Activated naive CD4-positive, alpha-beta T cell treated with anti-CD3 and anti-CD28 coated beads for 36 hours (primary cell): ENCODE data around the gene PPP1R14B. TPM values are rescaled to one million over a fixed set of nuclear protein-coding genes. Genes with fewer than 3 reads are reported as not detected.

ENCODE experiments used
- CTCF ChIA-PET: fragments of 350-600 bp; sonication (Branson Sonifier 250); formaldehyde crosslinking; loops from one replicate; lab custom pipeline; 2021; ENCODE audit warnings: antibody characterized with exemption; lab: Charles Lee
- DNase-seq: peaks from one replicate; pipeline ENCODE4 v3.0.0-alpha.2; 2020
- H3K27ac Mint-ChIP-seq: one replicate; pipeline ENCODE4 v1.8.0; 2021; ENCODE audit warnings: mild to moderate bottlenecking, mixed read lengths
- H3K27me3 Mint-ChIP-seq: one replicate; pipeline ENCODE4 v1.8.0; 2021; ENCODE audit warnings: low read depth, mixed read lengths
- H3K36me3 Mint-ChIP-seq: one replicate; pipeline ENCODE4 v1.8.0; 2021; ENCODE audit warnings: low read depth, mixed read lengths
- H3K4me1 Mint-ChIP-seq: one replicate; pipeline ENCODE4 v1.8.0; 2021; ENCODE audit warnings: low read depth, mixed read lengths
- H3K4me3 Mint-ChIP-seq: one replicate; pipeline ENCODE4 v1.8.0; 2021; ENCODE audit warnings: mild to moderate bottlenecking, moderate library complexity, mixed read lengths
- H3K9me3 Mint-ChIP-seq: one replicate; pipeline ENCODE4 v1.8.0; 2021; ENCODE audit warnings: mixed read lengths
- intact Hi-C: fragments of 100-400 bp; cut with micrococcal nuclease; formaldehyde crosslinking; loops from one replicate; pipeline ENCODE4 v1.15.1; 2023
- total RNA-seq, 2 experiments: library from RNA; stranded (reverse); gene quantifications; one replicate each; pipeline ENCODE4 v1.2.3, GENCODE V29; 2021

The PPP1R14B gene
- total RNA-seq, 2 experiments from 2014 or later: 216 to 227 TPM

DNA sequence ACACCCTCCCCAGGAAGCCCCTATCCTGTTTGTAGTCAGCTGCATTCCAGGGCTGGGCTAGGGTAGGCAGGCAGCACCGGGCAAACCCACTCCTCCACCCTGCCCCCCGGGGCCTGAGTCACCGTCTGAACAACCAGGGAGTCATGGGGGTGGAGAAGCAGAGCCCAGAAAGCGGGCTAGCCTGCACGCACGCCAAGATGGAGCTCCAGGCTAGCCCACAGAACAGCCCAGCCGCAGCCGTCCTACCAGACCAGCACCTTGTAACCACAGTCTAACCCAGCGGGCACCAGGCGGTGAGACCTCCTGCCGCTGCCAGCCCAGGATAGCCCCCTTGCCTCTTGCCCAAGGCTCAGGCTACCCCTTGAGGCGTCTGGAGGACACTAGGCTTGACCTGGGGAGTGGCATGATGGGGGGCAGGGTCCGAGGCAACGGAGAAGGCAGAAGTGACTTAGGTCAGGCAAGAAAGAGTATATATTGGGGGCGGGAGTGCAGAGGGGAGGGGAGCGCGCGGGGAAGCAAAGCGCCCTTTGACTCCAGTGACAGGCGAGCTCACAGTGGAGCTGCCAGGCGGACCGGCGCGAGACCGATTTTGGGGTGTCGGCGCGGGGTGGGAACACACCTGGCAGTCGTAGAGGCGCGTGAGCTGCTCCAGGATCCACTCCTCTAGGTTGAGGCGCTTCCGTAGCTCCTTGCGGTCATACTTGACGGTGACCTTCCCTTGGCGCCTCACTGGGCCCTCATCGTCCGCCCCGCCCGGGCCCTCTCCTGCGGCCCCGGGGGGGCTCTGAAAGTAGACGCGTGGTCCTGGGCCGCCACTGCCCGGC lies 734 bp downstream of the PPP1R14B start:
- H3K4me3 Mint-ChIP-seq: peak overlapping the region; percentile 95
- peak; percentile 91 for DNase-seq
- no peaks in the 10 kb centered on the region for H3K9me3 Mint-ChIP-seq
- CTCF ChIA-PET: interaction anchor here (1.1 to 1.9 kb wide), 4 partner anchors 26 to 58 kb away, joined by 4 to 6 read pairs (median 5); partner anchors contain the start of gene CATSPERZ
- peaks cover 14% of the 10 kb centered on the region for H3K36me3 Mint-ChIP-seq
- intact Hi-C loops: loop anchor here (1.0 to 10.0 kb wide), 7 partner anchors 15 to 839 kb away; partner anchors contain the start of genes BAD, CDCA5, DNAJC4 and ESRRA
- H3K27me3 Mint-ChIP-seq: no peaks in the 10 kb centered on the region
- H3K4me1 Mint-ChIP-seq: peaks cover 25% of the 10 kb centered on the region
- H3K27ac Mint-ChIP-seq: peak overlapping the region; percentile 91

DNA sequence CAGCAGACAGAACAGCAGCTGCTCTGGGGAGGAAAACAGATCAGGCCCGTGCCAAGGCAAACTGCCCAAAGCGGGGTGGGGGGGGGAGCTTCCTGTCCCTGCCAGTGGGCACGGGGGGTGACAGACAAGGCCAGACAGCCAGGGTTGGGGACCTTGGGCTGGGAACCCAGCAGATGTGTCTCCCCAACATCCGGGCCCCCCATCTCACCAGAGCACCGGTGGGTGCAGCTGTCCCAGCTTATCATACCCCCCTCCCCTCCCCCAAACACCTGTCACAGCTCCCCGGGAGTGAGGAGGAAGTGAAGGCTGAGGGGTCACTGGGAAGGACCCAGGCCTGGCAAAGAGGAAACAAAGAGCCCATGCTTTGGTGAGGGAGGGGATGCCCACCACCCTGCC lies 1.3 kb downstream of the PPP1R14B start:
- CTCF ChIA-PET: interaction anchor here (0.8 to 1.9 kb wide), 4 partner anchors 27 to 59 kb away, joined by 3 to 6 read pairs (median 4); no protein-coding TSS in a partner anchor
- no peaks in the 10 kb centered on the region for H3K27me3 Mint-ChIP-seq
- H3K9me3 Mint-ChIP-seq: no peaks in the 10 kb centered on the region
- peak overlapping the region; percentile 95 for H3K4me3 Mint-ChIP-seq
- intact Hi-C loops: loop anchor here (10.0 kb wide), 1 partner anchor 839 kb away; the partner anchor contains the start of genes CDCA5 and ZFPL1
- H3K27ac Mint-ChIP-seq: peak overlapping the region; percentile 91
- H3K4me1 Mint-ChIP-seq: peaks cover 23% of the 10 kb centered on the region
- H3K36me3 Mint-ChIP-seq: peaks cover 15% of the 10 kb centered on the region
- DNase-seq: peak; percentile 55

DNA sequence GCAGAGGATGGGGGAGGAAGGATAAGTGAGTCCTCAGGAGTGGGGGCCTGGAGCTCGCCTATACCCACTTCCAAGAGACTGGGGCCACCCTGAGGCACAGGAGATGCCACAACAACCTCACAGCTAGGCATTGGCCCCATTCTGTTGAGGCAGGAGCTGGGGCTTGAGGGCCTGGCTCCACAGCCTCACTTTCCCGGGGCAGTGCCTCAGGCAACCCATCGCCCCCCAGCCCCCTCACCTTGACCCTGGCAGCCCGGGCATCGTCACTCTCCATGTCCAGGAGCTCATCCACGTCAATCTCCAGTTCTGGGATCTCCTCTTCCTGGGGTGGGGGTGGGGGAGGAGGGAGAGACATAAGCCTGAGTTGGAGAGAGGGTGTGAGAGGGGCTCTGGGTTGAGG lies 1.8 kb downstream of the PPP1R14B start:
- CTCF ChIA-PET: interaction anchor here (0.8 to 1.9 kb wide), 3 partner anchors 27 to 59 kb away, joined by 3 to 6 read pairs (median 4); no protein-coding TSS in a partner anchor
- H3K4me1 Mint-ChIP-seq: peaks cover 25% of the 10 kb centered on the region
- intact Hi-C loops: loop anchor here (5.0 to 10.0 kb wide), 2 partner anchors 632 to 840 kb away; partner anchors contain the start of genes CDCA5, EHD1 and ZFPL1
- peak overlapping the region; percentile 95 for H3K4me3 Mint-ChIP-seq
- H3K27ac Mint-ChIP-seq: peak overlapping the region; percentile 91
- no peaks in the 10 kb centered on the region for H3K27me3 Mint-ChIP-seq
- no peak for DNase-seq
- H3K9me3 Mint-ChIP-seq: no peaks in the 10 kb centered on the region
- peaks cover 18% of the 10 kb centered on the region for H3K36me3 Mint-ChIP-seq

DNA sequence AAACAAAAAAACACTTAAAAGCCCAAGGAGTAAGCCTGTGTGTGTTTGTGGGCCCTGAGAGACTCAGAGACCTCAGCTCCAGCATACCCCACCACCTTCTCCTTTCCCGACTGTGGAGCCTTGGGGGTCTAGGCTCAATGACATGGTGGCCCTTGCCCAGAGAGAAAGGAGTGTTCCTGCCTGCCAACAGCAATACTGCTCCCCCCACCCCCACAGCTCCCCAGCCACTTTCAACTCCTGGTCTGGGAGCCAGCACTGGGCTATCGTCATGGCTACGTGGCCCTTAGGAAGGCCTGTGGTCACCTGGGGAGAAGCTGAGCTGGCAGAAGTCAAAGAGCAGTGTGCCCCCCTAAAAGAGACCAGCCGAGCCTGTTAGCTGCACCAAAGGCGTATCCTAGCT lies 2.6 kb downstream of the PPP1R14B start:
- H3K4me3 Mint-ChIP-seq: peak overlapping the region; percentile 6
- intact Hi-C loops: loop anchor here (5.0 to 10.0 kb wide), 2 partner anchors 633 to 841 kb away; partner anchors contain the start of genes CDCA5, EHD1 and ZFPL1
- H3K36me3 Mint-ChIP-seq: peaks cover 21% of the 10 kb centered on the region
- H3K4me1 Mint-ChIP-seq: peaks cover 29% of the 10 kb centered on the region
- peak overlapping the region; percentile 71 for H3K27ac Mint-ChIP-seq
- no peaks in the 10 kb centered on the region for H3K9me3 Mint-ChIP-seq
- DNase-seq: no peak
- CTCF ChIA-PET: interaction anchor here (1.6 to 1.8 kb wide), 3 partner anchors 39 to 60 kb away, joined by 5 to 7 read pairs (median 6); partner anchors contain the start of gene CATSPERZ
- no peaks in the 10 kb centered on the region for H3K27me3 Mint-ChIP-seq

DNA sequence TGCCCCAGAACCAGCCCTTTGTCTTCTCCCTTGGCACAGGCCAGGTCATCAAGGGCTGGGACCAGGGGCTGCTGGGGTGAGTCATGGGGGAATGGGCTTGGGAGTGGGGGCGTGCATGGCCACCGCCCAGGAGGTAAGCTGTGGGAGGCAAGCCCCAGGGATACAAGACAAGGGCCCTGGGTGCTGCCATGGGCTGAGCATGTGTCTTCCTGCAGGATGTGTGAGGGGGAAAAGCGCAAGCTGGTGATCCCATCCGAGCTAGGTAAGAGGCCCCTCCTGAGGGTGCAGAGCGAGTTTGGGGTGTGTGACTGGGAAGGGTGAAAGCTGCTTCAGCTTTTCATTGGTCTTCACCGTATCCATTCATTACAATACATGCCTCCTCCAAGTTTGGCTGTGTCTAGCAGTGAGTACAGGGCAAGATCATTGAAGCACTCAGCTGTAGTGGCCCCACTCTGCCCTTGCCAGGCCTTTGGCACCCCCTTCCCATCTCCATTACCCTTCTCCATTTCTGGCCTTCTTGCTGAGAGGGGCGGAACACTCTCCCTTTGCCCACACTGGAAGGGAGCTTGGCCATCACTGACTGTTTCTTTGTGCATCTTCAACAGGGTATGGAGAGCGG lies 3.4 kb downstream of the PPP1R14B start:
- CTCF ChIA-PET: interaction anchor here (1.3 to 1.8 kb wide), 4 partner anchors 9 to 61 kb away, joined by 5 to 7 read pairs (median 6); partner anchors contain the start of genes CATSPERZ and PLCB3
- Mint-ChIP-seq H3K27me3 (no peaks in the 10 kb centered on the region), H3K36me3 (peaks cover 21% of the 10 kb centered on the region), H3K27ac (peak overlapping the region; percentile 71), H3K4me3 (peak overlapping the region; percentile 92), H3K9me3 (no peaks in the 10 kb centered on the region), H3K4me1 (peaks cover 29% of the 10 kb centered on the region)
- intact Hi-C loops: loop anchor here (5.0 to 10.0 kb wide), 2 partner anchors 634 to 841 kb away; partner anchors contain the start of genes CDCA5, EHD1 and ZFPL1
- DNase-seq: no peak

DNA sequence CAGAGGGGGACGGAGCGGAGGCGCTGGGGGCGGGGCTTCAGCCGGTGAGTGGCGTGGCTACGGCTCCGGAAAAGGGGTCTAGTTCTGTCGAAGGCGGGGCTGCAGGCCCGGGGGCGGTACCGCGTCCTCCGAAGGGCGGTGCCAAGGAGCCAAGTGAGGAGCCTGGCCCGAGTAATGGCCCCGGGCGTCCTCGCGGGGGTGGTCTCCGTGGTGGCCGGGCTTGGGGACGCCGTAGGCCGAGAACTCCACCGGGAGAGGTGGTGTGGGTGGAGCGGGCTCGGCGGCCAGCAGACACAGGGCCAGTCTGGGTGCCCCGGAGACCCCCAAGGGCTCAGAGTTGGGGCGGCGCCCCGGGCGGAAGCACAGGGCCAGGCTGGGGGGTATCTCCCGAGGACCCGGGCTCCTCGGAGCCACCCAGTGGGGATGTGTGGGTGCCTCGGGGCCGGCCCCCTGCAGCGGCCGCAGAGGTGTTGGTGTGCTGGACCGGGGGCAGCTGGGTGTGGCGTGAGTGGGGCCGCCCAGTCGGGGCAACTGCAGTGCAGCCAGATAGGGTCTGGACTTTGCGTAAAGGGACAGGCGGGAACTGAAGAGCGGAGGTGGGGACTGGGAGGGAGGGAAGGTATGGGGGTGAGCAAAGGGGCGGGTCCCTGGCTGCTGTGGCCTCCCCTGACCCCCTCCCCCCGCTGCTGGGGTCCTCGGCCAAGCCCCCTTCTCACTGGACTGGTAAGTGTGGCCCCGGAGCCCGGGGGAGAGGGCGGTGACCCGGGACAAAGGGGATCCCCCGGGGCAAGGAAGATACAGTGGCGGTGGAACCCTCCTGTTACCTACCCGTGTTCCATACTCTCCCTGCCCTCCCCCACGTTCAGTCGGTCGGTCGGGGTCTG lies 5.0 kb downstream of the PPP1R14B start:
- Mint-ChIP-seq H3K27me3 (no peaks in the 10 kb centered on the region), H3K4me3 (peak overlapping the region; percentile 92), H3K9me3 (no peaks in the 10 kb centered on the region), H3K27ac (peak overlapping the region; percentile 98), H3K36me3 (peaks cover 22% of the 10 kb centered on the region), H3K4me1 (peaks cover 33% of the 10 kb centered on the region)
- DNase-seq: no peak
- intact Hi-C loops: loop anchor here (1.0 to 10.0 kb wide), 11 partner anchors 11 to 843 kb away; partner anchors contain the start of genes BAD, CDCA5, DNAJC4 and EHD1
- CTCF ChIA-PET: interaction anchor here (0.9 to 1.4 kb wide), 4 partner anchors 10 to 76 kb away, joined by 4 to 7 read pairs (median 5); partner anchors contain the start of genes PLCB3 and PRDX5

DNA sequence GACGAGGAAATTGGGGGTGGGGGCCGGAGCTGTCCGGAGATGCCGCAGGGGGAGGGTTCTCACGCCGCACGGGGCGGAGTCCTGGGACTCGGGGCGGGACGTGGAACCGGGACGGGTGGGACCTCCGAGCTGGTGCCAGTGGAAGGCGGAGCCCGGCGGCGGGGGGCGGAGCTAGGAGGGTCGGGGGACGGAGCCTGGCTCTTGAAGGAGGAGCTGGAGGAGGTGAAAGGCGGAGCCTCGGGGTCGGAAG lies 5.6 kb downstream of the PPP1R14B start:
- CTCF ChIA-PET: interaction anchor here (0.9 to 1.4 kb wide), 3 partner anchors 34 to 77 kb away, joined by 4 to 7 read pairs (median 4); partner anchors contain the start of gene PRDX5
- Mint-ChIP-seq H3K36me3 (peaks cover 22% of the 10 kb centered on the region), H3K27me3 (no peaks in the 10 kb centered on the region), H3K4me3 (peak overlapping the region; percentile 92), H3K9me3 (no peaks in the 10 kb centered on the region), H3K27ac (peak overlapping the region; percentile 98), H3K4me1 (peaks cover 33% of the 10 kb centered on the region)
- peak; percentile 100 for DNase-seq
- intact Hi-C loops: loop anchor here (1.0 to 10.0 kb wide), 11 partner anchors 11 to 844 kb away; partner anchors contain the start of genes BAD, CDCA5, DNAJC4 and EHD1

DNA sequence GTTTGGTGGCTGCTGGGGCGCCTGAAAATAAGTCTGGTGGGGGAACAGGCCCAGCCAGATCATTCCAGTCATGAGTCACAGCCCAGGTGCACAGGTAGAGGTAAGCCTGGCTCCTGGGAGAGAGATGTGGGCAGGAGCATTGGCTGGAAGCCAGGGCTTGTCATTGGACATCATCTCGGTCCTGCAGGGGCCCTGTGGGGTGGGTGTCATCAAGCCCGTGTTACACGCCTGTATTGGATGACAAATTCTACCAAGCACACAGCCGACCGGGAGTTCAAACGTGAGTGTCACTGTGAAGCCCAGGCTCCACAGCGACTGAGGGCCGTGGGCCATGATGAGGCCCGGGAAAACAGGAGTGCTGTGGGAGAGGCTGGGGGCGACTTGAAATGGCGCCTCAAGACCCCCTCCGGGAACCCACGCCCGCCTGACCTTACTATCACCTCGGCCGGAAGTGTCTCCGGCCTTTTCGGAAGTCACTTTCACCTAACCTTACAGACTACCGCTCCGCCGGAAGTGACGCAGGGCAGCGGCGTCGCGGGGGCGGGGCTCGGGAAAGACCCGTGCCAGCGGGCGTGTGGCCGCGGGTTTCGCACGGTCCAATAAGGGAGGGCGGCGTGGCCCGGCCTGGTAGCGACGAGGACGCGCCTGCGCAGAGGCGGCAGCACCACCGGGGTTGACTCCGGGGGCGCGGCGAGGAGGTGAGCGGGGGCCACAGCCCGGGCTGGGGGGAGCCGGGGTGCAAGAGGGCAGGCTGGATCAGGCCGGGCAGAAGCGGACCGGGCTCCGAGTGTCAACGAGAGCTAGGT lies 6.1 kb downstream of the PPP1R14B start, which contains the start of gene FKBP2:
Gene FKBP2, plus strand, starts transcription at position 661 of the 806 bp plus-strand sequence. CDS start 1,293 bp downstream, outside the sequence.
- no peaks in the 10 kb centered on the region for H3K9me3 Mint-ChIP-seq
- H3K27ac Mint-ChIP-seq: peak within 1 kb of the TSS; percentile 98
- H3K4me3 Mint-ChIP-seq: peak within 1 kb of the TSS; percentile 92
- CTCF ChIA-PET: interaction anchor here (0.9 to 1.4 kb wide), 3 partner anchors 33 to 77 kb away, joined by 4 to 7 read pairs (median 4); partner anchors contain the start of gene PRDX5
- H3K36me3 Mint-ChIP-seq: peaks cover 22% of the 10 kb centered on the region
- H3K27me3 Mint-ChIP-seq: no peaks in the 10 kb centered on the region
- H3K4me1 Mint-ChIP-seq: peaks cover 35% of the 10 kb centered on the region
- intact Hi-C loops: loop anchor here (1.0 to 10.0 kb wide), 11 partner anchors 10 to 844 kb away; partner anchors contain the start of genes BAD, CDCA5, DNAJC4 and EHD1
- peak; percentile 97 for DNase-seq

DNA sequence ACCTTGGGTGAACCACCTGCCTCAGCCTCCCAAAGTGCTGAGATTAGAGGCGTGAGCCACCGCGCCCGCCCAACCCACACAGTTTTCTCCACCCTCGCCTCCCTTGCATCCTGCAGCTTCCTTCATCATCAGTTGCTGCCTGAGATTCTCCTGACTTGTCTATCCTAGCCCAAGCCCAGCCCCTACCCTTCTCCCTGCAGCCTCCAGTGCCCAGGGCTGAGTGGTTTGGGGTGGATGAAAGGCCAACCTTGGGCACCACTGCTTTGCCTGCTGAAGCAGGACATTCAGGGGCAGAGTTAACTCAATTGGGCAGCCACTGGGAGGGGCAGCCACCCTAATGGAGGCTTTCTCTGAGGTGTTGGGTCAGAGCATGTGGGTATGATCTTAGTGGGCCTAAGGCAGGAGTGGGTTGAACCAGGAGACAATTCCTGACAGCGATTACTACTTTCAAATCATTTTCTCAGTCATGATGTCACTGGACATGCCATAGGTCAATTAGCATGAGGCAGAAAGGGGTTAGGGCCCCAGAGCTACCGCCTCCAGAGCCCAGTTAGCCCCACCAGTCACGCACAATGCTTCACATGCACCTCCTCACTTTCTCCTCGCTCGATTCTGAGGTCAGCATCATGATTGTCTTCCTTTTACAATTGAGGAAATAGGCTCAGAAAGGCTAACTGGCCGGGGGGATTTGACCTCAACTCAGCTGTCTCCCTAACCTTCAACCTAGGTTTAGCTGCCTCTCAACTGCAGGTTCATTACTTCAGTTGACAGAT lies 6.9 kb downstream of the PPP1R14B start:
- Mint-ChIP-seq H3K27ac (peak overlapping the region; percentile 98), H3K4me3 (peak overlapping the region; percentile 92), H3K4me1 (peaks cover 37% of the 10 kb centered on the region), H3K27me3 (no peaks in the 10 kb centered on the region), H3K9me3 (no peaks in the 10 kb centered on the region), H3K36me3 (peaks cover 23% of the 10 kb centered on the region)
- CTCF ChIA-PET: interaction anchor here (2.7 kb wide), 1 partner anchor 61 kb away, joined by 6 read pairs; the partner anchor contains the start of gene CATSPERZ
- intact Hi-C loops: loop anchor here (2.0 to 10.0 kb wide), 4 partner anchors 45 to 845 kb away; partner anchors contain the start of genes BAD, CDCA5, EHD1 and GPR137
- peak; percentile 40 for DNase-seq
